T-helper 1 cell treated with Interleukin-12 subunit alpha and Interleukin-12 subunit beta and Interleukin-4 antibody, amounts not matched to agents 30 ng/mL and 1 ng/mL, for 36 hours (primary cell): ENCODE results near the gene EMB. TPM values are rescaled to one million over a fixed set of nuclear protein-coding genes. Genes with fewer than 3 reads are reported as not detected.
"Not testable (repeated sequence)": the region's sequence is repeated elsewhere in the genome, so short reads cannot be mapped to it uniquely, and the experiment has no call there.

Experiments
- intact Hi-C: fragments of 100-400 bp; cut with micrococcal nuclease; formaldehyde crosslinking; loops from one replicate; pipeline ENCODE4 v1.15.1; 2024
- total RNA-seq: library from RNA; stranded (reverse); gene quantifications from 2 replicates; pipeline ENCODE4 v1.2.3, GENCODE V29; 2022

EMB gene
- 169 and 187 TPM in 2 replicates for total RNA-seq

GRCh38 chr5:50440651-50441492 lies at the start of gene EMB:
EMB (minus strand) TSS chr5:50441288; CDS start chr5:50441151, 137 bp downstream.
- intact Hi-C loops, result loop anchor here (1.0 to 5.0 kb wide), 9 partner anchors 13 to 310 kb away; no protein-coding TSS in a partner anchor

- intact Hi-C loops, result not testable (repeated sequence)
Measured at GRCh38 chr5:50489491-50489890, 48.4 kb upstream of the EMB start.

GRCh38 chr5:50478790-50479189 lies 37.7 kb upstream of the EMB start:
- intact Hi-C loops, result loop anchor here (5.0 kb wide), 1 partner anchor 36 kb away; the partner anchor contains the start of gene EMB

GRCh38 chr5:50476549-50476948 lies 35.5 kb upstream of the EMB start:
- intact Hi-C loops, result loop anchor here (5.0 kb wide), 1 partner anchor 34 kb away; the partner anchor contains the start of gene EMB

- intact Hi-C loops, result not testable (repeated sequence)
Measured at GRCh38 chr5:50465015-50465414, 23.9 kb upstream of the EMB start.

- intact Hi-C loops, result no loop called here
Measured at GRCh38 chr5:50463726-50464125, 22.6 kb upstream of the EMB start.

- intact Hi-C loops, result no loop called here
Measured at GRCh38 chr5:50463047-50463446, 22.0 kb upstream of the EMB start.

- intact Hi-C loops, result not testable (repeated sequence)
Measured at GRCh38 chr5:50462579-50462978, 21.5 kb upstream of the EMB start.

- intact Hi-C loops, result not testable (repeated sequence)
Measured at GRCh38 chr5:50458372-50458771, 17.3 kb upstream of the EMB start.

- intact Hi-C loops, result not testable (repeated sequence)
Measured at GRCh38 chr5:50449241-50449640, 8.2 kb upstream of the EMB start.

GRCh38 chr5:50447941-50448340 lies 6.9 kb upstream of the EMB start:
- intact Hi-C loops, result no loop called here

GRCh38 chr5:50447228-50447627 lies 6.1 kb upstream of the EMB start:
- intact Hi-C loops, result no loop called here

GRCh38 chr5:50445296-50445949 lies 4.3 kb upstream of the EMB start:
- intact Hi-C loops, result loop anchor here (1.0 kb wide), 3 partner anchors 17 to 223 kb away; no protein-coding TSS in a partner anchor

- intact Hi-C loops, result loop anchor here (5.0 kb wide), 1 partner anchor 34 kb away; no protein-coding TSS in a partner anchor
Measured at GRCh38 chr5:50442559-50443539, 1.8 kb upstream of the EMB start.

GRCh38 chr5:50441493-50441955 lies 436 bp upstream of the EMB start:
- intact Hi-C loops, result loop anchor here (1.0 to 5.0 kb wide), 6 partner anchors 25 to 310 kb away; no protein-coding TSS in a partner anchor

- intact Hi-C loops, result no loop called here
Measured at GRCh38 chr5:50439221-50439620, 1.9 kb downstream of the EMB start.

GRCh38 chr5:50438060-50438459 lies 3.0 kb downstream of the EMB start:
- intact Hi-C loops, result not testable (repeated sequence)

GRCh38 chr5:50435168-50435567 lies 5.9 kb downstream of the EMB start:
- intact Hi-C loops, result no loop called here

- intact Hi-C loops, result loop anchor here (2.0 kb wide), 1 partner anchor 15 kb away; no protein-coding TSS in a partner anchor
Measured at GRCh38 chr5:50431133-50431904, 9.8 kb downstream of the EMB start.
